Activated naive CD8-positive, alpha-beta T cell treated with anti-CD3 and anti-CD28 coated beads, Interleukin-2, amount 50 U/mL, for 24 hours (primary cell): ENCODE measurements around the gene B4GALNT2.

Source experiments
- ATAC-seq: fragments of 150-1000 bp; cut with Tn5 transposase; one replicate; pipeline ENCODE4 v1.10.0; 2021
- DNase-seq: peaks from one replicate; pipeline ENCODE4 v3.0.0; 2021
- H3K27ac Mint-ChIP-seq: one replicate; pipeline ENCODE4 v1.8.0; 2021; ENCODE audit warnings: mild to moderate bottlenecking, mixed read lengths
- H3K27me3 Mint-ChIP-seq: one replicate; pipeline ENCODE4 v1.8.0; 2021; ENCODE audit warnings: mixed read lengths
- H3K36me3 Mint-ChIP-seq: one replicate; pipeline ENCODE4 v1.8.0; 2021; ENCODE audit warnings: low read depth, mixed read lengths
- H3K4me1 Mint-ChIP-seq: one replicate; pipeline ENCODE4 v1.8.0; 2021; ENCODE audit warnings: mixed read lengths
- H3K4me3 Mint-ChIP-seq: one replicate; pipeline ENCODE4 v1.8.0; 2021; ENCODE audit warnings: mild to moderate bottlenecking, moderate library complexity, mixed read lengths
- H3K9me3 Mint-ChIP-seq: one replicate; pipeline ENCODE4 v1.8.0; 2021; ENCODE audit warnings: mixed read lengths

B4GALNT2 gene

DNA sequence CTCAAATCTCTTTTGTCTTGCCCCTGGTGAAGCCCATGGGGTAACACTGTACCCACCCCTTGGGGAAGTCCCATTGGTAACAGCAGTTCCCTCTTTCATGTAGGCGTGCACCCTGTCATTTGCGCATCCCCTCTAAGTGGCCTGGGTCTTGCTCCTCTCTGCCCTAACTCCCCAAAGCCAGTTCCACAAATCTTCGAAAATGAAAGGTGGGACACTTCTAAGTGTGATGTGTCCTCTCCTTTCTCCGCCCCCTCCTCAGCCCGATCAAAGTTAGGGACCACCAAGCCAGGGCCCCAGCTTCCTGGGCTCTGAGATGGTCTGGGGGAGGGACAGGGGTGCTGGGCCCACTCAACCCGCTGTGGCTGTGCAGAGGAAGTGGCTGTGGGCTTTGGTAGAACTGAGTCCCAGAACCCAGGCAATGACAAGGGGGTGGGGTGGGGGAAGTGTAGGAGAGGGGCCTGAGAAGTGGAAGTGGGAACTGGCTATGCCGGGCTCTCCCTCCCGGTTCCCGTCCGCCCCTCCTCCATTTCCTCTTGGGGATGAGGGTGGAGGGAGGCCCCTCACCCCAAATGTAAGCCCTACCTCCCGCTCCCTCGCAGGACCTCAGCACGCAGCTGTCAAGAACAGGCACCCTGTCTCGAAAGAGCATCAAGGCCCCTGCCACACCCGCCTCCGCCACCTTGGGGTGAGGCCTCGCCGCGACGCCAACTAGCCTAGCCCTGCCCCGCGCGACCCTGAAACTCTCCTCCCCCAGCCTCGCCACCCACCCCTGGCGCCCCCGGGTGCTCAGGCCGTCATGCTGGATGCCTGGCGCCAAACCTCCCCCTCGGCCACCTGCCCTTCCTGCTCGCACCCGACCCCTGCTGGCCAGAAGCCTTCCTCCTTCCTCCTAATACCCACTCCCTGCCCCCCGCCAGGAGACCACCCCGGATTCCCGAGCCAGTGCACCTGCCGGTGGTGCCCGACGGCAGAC, 86.7 kb downstream of the B4GALNT2 start:
- DNase-seq (peak; percentile 66), ATAC-seq (peak; percentile 58)
- H3K4me3 Mint-ChIP-seq = peak overlapping the region; percentile 74
- peak overlapping the region; percentile 91 for H3K27ac Mint-ChIP-seq
- H3K4me1 Mint-ChIP-seq = peaks cover 69% of the 10 kb centered on the region
- no peaks in the 10 kb centered on the region for H3K9me3 Mint-ChIP-seq
- H3K36me3 Mint-ChIP-seq = peaks cover 37% of the 10 kb centered on the region
- peaks cover 8% of the 10 kb centered on the region for H3K27me3 Mint-ChIP-seq

DNA sequence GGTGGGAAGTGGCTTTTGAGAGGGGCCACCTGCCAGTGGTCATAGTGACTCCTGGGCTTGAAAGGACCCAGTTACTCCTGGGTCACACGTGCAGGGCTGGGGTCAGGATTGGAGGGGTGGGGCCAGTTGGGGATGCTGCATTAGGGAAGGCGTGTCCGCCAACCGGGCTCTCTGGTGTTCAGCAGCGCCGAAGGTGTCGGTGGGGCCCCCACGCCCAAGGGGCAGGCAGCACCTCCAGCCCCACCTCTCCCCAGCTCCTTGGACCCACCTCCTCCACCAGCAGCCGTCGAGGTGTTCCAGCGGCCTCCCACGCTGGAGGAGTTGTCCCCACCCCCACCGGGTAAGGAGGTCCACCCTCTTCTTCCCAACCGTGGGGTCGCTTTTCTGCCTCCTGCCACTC, 87.4 kb downstream of the B4GALNT2 start:
- H3K4me1 Mint-ChIP-seq = peaks cover 66% of the 10 kb centered on the region
- no peak for DNase-seq
- no peak for ATAC-seq
- peaks cover 32% of the 10 kb centered on the region for H3K36me3 Mint-ChIP-seq
- no peak overlapping the region for H3K4me3 Mint-ChIP-seq
- no peak overlapping the region for H3K27ac Mint-ChIP-seq
- H3K27me3 Mint-ChIP-seq = peaks cover 10% of the 10 kb centered on the region
- H3K9me3 Mint-ChIP-seq = no peaks in the 10 kb centered on the region

DNA sequence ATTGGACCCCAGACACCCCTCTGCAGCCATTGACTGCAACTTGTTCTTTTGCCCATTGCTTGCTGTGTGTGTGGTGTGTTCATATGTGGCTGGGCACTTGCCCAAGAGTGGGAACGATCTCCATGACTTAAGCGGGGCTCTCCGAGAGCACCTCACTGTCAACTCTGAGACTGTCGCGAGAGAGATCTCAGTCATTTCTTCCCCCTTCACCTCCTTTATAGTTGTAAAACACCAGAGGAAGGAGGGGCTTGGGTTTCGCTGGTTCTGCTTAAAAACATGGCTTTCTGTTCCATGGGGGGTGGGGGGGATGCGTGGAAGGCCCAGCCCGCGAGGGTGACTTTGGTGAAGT, 90.6 kb downstream of the B4GALNT2 start:
- Mint-ChIP-seq H3K36me3 (peaks cover 15% of the 10 kb centered on the region), H3K4me1 (peaks cover 44% of the 10 kb centered on the region), H3K9me3 (no peaks in the 10 kb centered on the region), H3K4me3 (peak overlapping the region; percentile 61), H3K27ac (peak overlapping the region; percentile 26), H3K27me3 (peaks cover 19% of the 10 kb centered on the region)
- no peak for ATAC-seq
- DNase-seq = no peak

DNA sequence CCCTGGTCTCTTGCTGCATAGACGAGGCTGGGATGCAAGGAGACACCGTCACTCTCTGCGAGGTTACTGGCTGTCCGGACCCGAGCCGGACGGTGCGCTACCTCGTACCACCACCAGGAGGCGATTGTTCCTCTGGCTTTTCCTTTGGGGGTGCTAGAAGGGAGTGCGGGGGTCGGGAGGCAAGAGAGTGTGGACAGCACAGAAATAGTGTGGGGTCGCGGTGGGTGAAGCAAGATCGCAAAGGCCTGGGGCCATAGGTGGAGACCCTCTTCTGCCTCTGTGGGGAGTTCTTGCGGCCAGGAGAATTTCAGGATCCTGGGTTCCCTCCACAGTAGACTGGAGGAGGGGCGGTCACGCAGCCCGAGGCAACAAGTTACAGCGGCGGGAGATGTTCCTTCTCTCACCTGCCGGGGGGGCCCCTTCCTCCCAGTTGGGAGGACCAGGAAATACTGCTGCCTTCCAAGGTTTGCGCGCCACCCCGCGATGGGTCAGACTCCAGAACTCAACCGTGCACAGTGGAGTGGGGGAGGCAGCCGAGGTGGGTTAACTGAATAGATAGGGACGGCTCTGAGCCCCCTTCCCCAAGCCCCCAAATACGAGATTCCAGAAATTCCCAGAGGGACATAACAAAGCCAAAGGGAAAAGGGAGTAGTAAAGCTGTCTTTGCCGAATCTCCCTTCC, 91.1 kb downstream of the B4GALNT2 start:
- peaks cover 19% of the 10 kb centered on the region for H3K27me3 Mint-ChIP-seq
- ATAC-seq (peak; percentile 26), DNase-seq (peak; percentile 84)
- no peaks in the 10 kb centered on the region for H3K9me3 Mint-ChIP-seq
- peak overlapping the region; percentile 61 for H3K4me3 Mint-ChIP-seq
- H3K4me1 Mint-ChIP-seq = peaks cover 38% of the 10 kb centered on the region
- H3K27ac Mint-ChIP-seq = no peak overlapping the region
- H3K36me3 Mint-ChIP-seq = peaks cover 11% of the 10 kb centered on the region

DNA sequence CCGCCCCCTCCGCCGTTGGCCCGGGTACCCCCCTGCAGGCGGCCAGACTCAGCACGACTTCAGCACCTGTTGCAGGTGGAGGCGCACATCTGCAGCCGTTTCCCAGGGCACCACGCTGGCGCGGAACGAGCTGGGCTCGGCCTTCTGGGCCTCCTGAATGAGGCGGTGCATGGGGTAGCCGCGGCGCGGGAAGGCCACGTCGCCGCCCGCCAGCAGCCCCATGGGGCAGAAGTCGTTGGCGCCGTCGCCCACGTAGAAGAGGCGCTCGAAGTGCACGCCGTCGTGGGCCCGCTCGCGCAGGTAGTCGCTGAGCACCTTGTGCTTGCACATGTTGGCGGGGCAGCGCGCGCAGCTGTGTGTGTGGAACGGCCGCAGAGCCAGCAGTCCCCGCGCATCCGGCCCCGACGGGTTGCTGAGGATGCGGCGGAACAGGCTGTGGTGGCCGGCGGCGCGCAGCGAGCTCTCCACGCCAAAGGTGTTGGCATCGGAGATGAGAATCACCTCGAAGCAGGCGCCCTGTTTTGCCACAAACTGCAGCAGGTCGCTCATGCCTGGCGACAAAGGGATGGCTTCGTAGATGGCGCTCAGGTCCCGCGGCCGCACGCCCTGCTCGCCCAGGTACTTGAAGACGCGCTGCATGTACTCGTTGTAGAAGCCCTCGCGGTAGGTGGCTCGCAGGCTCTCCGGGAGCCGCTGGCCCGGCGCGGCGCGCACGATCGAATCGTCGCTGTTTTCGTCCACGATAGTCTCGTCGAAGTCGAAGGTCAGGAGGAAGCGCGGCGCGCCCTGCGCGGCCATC, 91.8 kb downstream of the B4GALNT2 start:
- peak; percentile 46 for DNase-seq
- H3K4me1 Mint-ChIP-seq = peaks cover 35% of the 10 kb centered on the region
- peak; percentile 25 for ATAC-seq

DNA sequence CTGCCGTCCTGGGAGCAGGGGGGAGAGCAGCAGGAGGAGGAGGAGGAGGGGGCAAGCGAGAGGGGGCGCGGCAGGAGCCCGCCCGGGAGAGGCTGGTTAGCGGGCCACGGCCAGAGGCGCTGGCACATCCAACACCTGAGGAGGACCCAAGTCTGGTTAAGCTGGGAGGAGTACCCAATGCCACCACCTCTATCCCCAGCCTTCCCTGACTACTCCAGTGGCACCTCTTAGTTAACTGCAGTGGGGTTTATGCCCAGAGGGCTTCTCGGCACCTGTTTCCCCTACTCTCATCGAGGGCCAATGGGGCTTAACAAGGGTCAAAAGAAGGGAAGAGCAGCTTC, 92.4 kb downstream of the B4GALNT2 start:
- peaks cover 30% of the 10 kb centered on the region for H3K27me3 Mint-ChIP-seq
- no peak for DNase-seq
- no peak for ATAC-seq
- H3K36me3 Mint-ChIP-seq = peaks cover 8% of the 10 kb centered on the region
- peaks cover 33% of the 10 kb centered on the region for H3K4me1 Mint-ChIP-seq
- H3K9me3 Mint-ChIP-seq = no peaks in the 10 kb centered on the region
- peak overlapping the region; percentile 32 for H3K4me3 Mint-ChIP-seq
- no peak overlapping the region for H3K27ac Mint-ChIP-seq

More for the DNA sequence above, 91.8 kb downstream of the B4GALNT2 start:
- peaks cover 8% of the 10 kb centered on the region for H3K36me3 Mint-ChIP-seq
- no peak overlapping the region for H3K27ac Mint-ChIP-seq
- no peaks in the 10 kb centered on the region for H3K9me3 Mint-ChIP-seq
- H3K27me3 Mint-ChIP-seq = peaks cover 25% of the 10 kb centered on the region
- peak overlapping the region; percentile 61 for H3K4me3 Mint-ChIP-seq

DNA sequence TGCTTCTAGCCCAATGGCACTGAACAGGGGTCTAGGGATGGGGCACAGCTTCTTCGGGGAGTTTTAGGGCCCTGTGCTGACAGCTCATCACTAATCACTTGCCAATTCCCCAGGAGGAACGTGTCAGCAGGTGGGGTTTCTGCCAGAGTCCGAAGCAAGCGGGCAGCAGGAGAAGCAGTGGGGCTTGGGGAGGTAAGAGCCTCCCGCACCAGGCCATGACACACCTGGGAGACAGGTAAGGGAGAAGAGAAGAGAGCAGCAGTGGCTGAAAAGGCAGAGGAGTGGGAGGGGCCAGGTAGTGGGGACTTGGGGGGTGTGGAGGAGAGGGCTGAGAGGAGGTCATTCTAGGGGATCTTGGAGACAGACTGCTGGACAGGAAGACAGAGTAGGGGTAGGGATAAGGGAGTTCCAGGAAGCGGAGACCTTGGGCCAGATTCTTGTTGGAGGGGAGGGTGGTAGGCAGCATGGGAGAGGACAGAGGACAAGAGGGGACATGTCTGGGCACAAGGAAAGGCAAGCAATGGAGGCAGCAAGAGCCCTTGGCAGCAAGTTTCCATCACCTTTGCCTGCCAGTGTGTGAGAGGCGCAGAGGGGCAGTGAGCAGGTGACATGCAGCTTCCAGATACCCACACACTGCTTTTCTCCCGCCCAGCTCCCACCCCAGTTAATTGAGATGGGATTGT, 93.1 kb downstream of the B4GALNT2 start:
- DNase-seq (no peak), ATAC-seq (no peak)
- Mint-ChIP-seq H3K4me1 (peaks cover 33% of the 10 kb centered on the region), H3K9me3 (no peaks in the 10 kb centered on the region), H3K27ac (no peak overlapping the region), H3K4me3 (no peak overlapping the region), H3K36me3 (peaks cover 5% of the 10 kb centered on the region), H3K27me3 (peaks cover 30% of the 10 kb centered on the region)
